Esophagus muscularis mucosa (tissue), 4 donors: Measurements from ENCODE around the gene PIK3R3. TPM values are rescaled to one million over a fixed set of nuclear protein-coding genes. Genes with fewer than 3 reads are reported as not detected.

ENCODE experiments used
- DNase-seq: peaks from one replicate; pipeline ENCODE4 v3.0.0-alpha.2; 2017; ENCODE audit errors: extremely low spot score
- H3K27ac ChIP-seq, 4 donors: fragments of 200-600 bp; sonication (generic); replicated peaks in 1 of 4; 1 replicate in 3 of 4; 2 replicates in 1 of 4; pipeline ENCODE4 v1.5.1; 2016 to 2019; ENCODE audit warnings: mild to moderate bottlenecking in 1 of 4
- H3K27me3 ChIP-seq, 4 donors: fragments of 200-600 bp; sonication (generic); one replicate each; pipeline versions ENCODE4 v1.5.1 to v1.6.0; 2016 to 2019
- H3K36me3 ChIP-seq, 4 donors: fragments of 200-600 bp; sonication (generic); one replicate each; pipeline ENCODE4 v1.5.1; 2016 to 2019
- H3K4me1 ChIP-seq, 4 donors: fragments of 200-600 bp; sonication (generic); one replicate each; pipeline ENCODE4 v1.5.1; 2016 to 2019
- H3K4me3 ChIP-seq, 4 donors: fragments of 200-600 bp; sonication (generic); 1 replicate in 2 of 4; 2 replicates in 2 of 4; pipeline ENCODE4 v1.5.1; 2016 to 2019; ENCODE audit warnings: mild to moderate bottlenecking in 4 of 4, moderate library complexity in 1 of 4
- H3K9me3 ChIP-seq, 4 donors: fragments of 200-600 bp; sonication (generic); 1 replicate in 3 of 4; 2 replicates in 1 of 4; pipeline ENCODE4 v1.5.1; 2016 to 2019
- EP300 ChIP-seq: sonication (generic); formaldehyde crosslinking; IDR thresholded peaks from one replicate; pipeline ENCODE4 v1.6.1; 2017; ENCODE audit warnings: antibody characterized with exemption
- POLR2A ChIP-seq: fragments of 450-650 bp; IDR thresholded peaks from one replicate; pipeline ENCODE4 v1.6.1; 2017; ENCODE audit warnings: antibody characterized with exemption, moderate library complexity, mild to moderate bottlenecking, low read depth
- POLR2AphosphoS5 ChIP-seq, 2 donors: sonication (generic); formaldehyde crosslinking; IDR thresholded peaks; one replicate each; pipeline ENCODE4 v1.6.1; 2017; ENCODE audit warnings: antibody characterized with exemption in 2 of 2
- WGBS: methylation state at CpG from one replicate; pipeline ENCODE4 v1.1.5; 2018; 5-methylcytosine and 5-hydroxymethylcytosine counted together
- intact Hi-C: fragments of 100-400 bp; cut with DNase I; formaldehyde crosslinking; loops from one replicate; pipeline ENCODE4 v1.15.1; 2023
- total RNA-seq, 4 donors: library from RNA; depleted of rRNA; stranded (reverse); fragments of >200 nt; gene quantifications; one replicate each; pipeline versions ENCODE4 v1.1.0 to v1.2.1, GENCODE V29; 2016
- TF ChIP-seq, protein P1 (sequence below), 3 experiments: fragments of 200-600 bp in 2 of 3; fragments of 450-650 bp in 1 of 3; sonication (generic) in 2 of 3; IDR thresholded peaks; one replicate each; pipeline ENCODE4 v1.5.1; 2017 to 2019; ENCODE audit warnings: antibody characterized with exemption in 3 of 3, mild to moderate bottlenecking in 2 of 3, moderate library complexity in 1 of 3

PIK3R3 gene
- total RNA-seq, 4 donors from 2014 or later = 13.7 to 34.3 (median 21.4) TPM

DNA sequence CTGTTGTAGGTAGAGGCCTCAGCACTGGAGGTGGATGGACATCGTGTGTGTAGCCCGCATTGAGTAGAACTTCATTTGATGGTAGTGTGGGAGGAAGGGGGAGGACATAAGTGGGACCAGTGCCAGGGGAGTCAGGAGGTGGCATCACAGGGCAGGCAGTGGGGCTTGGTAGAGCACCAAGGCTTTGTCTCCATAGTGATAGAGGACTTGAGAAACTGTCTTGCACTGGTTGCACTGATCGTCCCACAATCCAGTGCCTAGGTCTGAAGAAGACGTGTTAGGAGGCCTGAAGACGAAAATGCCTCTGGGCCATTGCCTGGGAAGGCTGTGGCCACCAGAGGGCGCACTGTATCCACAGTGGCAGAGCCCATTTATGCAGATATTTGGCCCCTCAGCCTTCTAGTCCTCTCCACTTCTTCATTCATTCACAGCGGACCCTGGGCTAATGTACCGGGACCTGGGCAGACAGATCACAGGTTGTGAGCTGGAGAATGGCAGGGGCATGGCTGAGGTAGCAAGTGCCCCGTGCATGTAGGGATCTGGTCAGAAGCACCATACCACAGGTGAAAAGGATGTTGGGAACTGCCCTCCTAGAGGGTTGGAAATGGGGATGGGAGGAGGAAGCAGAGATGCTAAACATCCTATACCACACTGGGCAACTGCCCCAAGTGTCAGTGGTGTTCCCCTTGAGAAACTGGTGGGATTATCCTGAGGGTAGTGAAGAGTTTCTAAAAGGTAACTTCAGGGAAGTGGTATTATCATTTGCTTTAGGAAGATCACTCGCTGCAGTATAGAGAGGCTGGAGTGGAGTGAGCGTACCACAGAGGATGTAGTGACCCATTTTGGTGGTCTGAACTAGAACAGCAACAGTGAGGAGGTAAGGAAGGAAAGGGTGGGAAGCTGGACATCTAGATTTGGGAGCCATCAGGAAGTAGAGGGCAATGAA lies 95.3 kb downstream of the PIK3R3 start:
- peak overlapping the region in 3 of 4 donors; percentile 3 to 45 (median 11) for H3K27ac ChIP-seq
- peaks cover 31 to 45% (median 38%) of the 10 kb centered on the region in 4 donors for H3K4me1 ChIP-seq
- TF ChIP-seq POLR2AphosphoS5 (IDR thresholded peaks at IDR 0.05) = peak; percentile 48 to 66
- TF ChIP-seq, protein P1, sequence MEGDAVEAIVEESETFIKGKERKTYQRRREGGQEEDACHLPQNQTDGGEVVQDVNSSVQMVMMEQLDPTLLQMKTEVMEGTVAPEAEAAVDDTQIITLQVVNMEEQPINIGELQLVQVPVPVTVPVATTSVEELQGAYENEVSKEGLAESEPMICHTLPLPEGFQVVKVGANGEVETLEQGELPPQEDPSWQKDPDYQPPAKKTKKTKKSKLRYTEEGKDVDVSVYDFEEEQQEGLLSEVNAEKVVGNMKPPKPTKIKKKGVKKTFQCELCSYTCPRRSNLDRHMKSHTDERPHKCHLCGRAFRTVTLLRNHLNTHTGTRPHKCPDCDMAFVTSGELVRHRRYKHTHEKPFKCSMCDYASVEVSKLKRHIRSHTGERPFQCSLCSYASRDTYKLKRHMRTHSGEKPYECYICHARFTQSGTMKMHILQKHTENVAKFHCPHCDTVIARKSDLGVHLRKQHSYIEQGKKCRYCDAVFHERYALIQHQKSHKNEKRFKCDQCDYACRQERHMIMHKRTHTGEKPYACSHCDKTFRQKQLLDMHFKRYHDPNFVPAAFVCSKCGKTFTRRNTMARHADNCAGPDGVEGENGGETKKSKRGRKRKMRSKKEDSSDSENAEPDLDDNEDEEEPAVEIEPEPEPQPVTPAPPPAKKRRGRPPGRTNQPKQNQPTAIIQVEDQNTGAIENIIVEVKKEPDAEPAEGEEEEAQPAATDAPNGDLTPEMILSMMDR (IDR thresholded peaks at IDR 0.05) = peak; percentile 96 to 99 (median 98)
- no peak for TF ChIP-seq EP300
- TF ChIP-seq POLR2A = no peak
- no peak overlapping the region for H3K4me3 ChIP-seq
- peak; percentile 96 for DNase-seq
- intact Hi-C loops = loop anchor here (1.0 to 5.0 kb wide), 2 partner anchors 143 to 185 kb away; no protein-coding TSS in a partner anchor
- H3K9me3 ChIP-seq = no peaks in the 10 kb centered on the region
- no peaks in the 10 kb centered on the region for H3K27me3 ChIP-seq
- H3K36me3 ChIP-seq = peaks cover 0 to 62% (median 32%) of the 10 kb centered on the region in 4 donors
- WGBS = 27% methylated on average over 11 of the region's 11 CpGs

DNA sequence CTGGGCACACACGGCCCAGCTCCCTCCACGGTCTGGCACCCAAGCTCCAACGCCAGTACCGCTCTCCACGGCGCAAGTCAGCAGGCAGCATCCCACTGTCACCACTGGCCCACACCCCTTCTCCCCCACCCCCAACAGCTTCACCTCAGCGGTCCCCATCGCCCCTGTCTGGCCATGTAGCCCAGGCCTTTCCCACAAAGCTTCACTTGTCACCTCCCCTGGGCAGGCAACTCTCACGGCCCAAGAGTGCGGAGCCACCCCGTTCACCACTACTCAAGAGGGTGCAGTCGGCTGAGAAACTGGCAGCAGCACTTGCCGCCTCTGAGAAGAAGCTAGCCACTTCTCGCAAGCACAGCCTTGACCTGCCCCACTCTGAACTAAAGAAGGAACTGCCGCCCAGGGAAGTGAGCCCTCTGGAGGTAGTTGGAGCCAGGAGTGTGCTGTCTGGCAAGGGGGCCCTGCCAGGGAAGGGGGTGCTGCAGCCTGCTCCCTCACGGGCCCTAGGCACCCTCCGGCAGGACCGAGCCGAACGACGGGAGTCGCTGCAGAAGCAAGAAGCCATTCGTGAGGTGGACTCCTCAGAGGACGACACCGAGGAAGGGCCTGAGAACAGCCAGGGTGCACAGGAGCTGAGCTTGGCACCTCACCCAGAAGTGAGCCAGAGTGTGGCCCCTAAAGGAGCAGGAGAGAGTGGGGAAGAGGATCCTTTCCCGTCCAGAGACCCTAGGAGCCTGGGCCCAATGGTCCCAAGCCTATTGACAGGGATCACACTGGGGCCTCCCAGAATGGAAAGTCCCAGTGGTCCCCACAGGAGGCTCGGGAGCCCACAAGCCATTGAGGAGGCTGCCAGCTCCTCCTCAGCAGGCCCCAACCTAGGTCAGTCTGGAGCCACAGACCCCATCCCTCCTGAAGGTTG lies 97.6 kb downstream of the PIK3R3 start:
- no peak for DNase-seq
- H3K27ac ChIP-seq = peak overlapping the region in 1 of 4 donors; percentile 19
- peaks cover 15 to 66% (median 52%) of the 10 kb centered on the region in 4 donors for H3K36me3 ChIP-seq
- no peak overlapping the region for H3K4me3 ChIP-seq
- H3K9me3 ChIP-seq = no peaks in the 10 kb centered on the region
- TF ChIP-seq EP300 (no peak), POLR2A (no peak), POLR2AphosphoS5 (IDR thresholded peaks at IDR 0.05) (no peak)
- TF ChIP-seq, protein P1 (IDR thresholded peaks at IDR 0.05) = no peak
- H3K4me1 ChIP-seq = peaks cover 19 to 24% (median 21%) of the 10 kb centered on the region in 4 donors
- intact Hi-C loops = loop anchor here (5.0 kb wide), 1 partner anchor 187 kb away; no protein-coding TSS in a partner anchor
- 88% methylated on average over 20 of the region's 27 CpGs for WGBS
- no peaks in the 10 kb centered on the region for H3K27me3 ChIP-seq

GRCh38 chr1:46030876-46031660 lies 101.4 kb downstream of the PIK3R3 start:
- Histone ChIP-seq H3K4me1 (peaks cover 0 to 17% (median 8%) of the 10 kb centered on the region in 4 donors), H3K9me3 (no peaks in the 10 kb centered on the region), H3K27me3 (no peaks in the 10 kb centered on the region), H3K36me3 (peaks cover 20 to 83% (median 71%) of the 10 kb centered on the region in 4 donors), H3K4me3 (no peak overlapping the region), H3K27ac (no peak overlapping the region)
- 95% methylated on average over 17 of the region's 26 CpGs for WGBS
- DNase-seq = no peak
- TF ChIP-seq EP300 (no peak), POLR2A (no peak), POLR2AphosphoS5 (IDR thresholded peaks at IDR 0.05) (no peak)
- TF ChIP-seq, protein P1 (IDR thresholded peaks at IDR 0.05) = no peak
- intact Hi-C loops = no loop called here
